DOHH2 (cell line): ENCODE measurements around the gene KCNMA1.

Source experiments
- EZH2phosphoT487 ChIP-seq: fragments of 200-600 bp; sonication (generic); IDR thresholded peaks from 2 replicates; pipeline ENCODE4 v1.6.1; 2017; ENCODE audit warnings: borderline replicate concordance, mild to moderate bottlenecking, antibody characterized with exemption, low read length, moderate library complexity, mixed read lengths
- TF ChIP-seq, protein P1 (sequence below): fragments of 200-600 bp; sonication (generic); IDR thresholded peaks from one replicate; pipeline ENCODE4 v1.5.1; 2014; ENCODE audit warnings: antibody characterized with exemption, mild to moderate bottlenecking, low read depth, low read length; ENCODE audit not compliant: poor library complexity, severe bottlenecking

DNA sequence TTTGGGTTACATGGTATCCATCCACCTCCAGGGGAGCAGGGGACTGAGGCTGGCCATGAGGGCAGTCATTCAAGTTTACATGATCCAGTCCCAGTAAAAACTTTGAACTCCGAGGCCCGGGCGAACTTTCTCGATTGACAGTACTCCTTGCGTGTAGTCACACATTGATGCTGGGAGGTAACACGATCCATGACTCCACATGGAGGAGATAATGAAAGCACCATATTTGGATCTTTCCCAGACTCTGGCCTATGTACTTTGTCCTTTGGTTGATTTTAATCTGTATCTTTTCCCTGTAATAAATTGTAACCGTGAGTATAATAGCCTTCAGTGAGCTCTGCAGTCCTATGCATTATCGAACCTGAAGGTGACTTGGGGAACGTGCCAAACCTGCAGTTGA, 401.6 kb downstream of the KCNMA1 start:
- TF ChIP-seq, protein P1, sequence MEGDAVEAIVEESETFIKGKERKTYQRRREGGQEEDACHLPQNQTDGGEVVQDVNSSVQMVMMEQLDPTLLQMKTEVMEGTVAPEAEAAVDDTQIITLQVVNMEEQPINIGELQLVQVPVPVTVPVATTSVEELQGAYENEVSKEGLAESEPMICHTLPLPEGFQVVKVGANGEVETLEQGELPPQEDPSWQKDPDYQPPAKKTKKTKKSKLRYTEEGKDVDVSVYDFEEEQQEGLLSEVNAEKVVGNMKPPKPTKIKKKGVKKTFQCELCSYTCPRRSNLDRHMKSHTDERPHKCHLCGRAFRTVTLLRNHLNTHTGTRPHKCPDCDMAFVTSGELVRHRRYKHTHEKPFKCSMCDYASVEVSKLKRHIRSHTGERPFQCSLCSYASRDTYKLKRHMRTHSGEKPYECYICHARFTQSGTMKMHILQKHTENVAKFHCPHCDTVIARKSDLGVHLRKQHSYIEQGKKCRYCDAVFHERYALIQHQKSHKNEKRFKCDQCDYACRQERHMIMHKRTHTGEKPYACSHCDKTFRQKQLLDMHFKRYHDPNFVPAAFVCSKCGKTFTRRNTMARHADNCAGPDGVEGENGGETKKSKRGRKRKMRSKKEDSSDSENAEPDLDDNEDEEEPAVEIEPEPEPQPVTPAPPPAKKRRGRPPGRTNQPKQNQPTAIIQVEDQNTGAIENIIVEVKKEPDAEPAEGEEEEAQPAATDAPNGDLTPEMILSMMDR = no peak
- TF ChIP-seq EZH2phosphoT487 = no peak
